IMR-90 (cell line): ENCODE results near the gene THUMPD2. TPM values are rescaled to one million over a fixed set of nuclear protein-coding genes. Genes with fewer than 3 reads are reported as not detected.

Source experiments
- ATAC-seq: fragments of 200-7000 bp; cut with Tn5 transposase; 2 replicates; pipeline ENCODE4 v1.9.1; 2020; ENCODE audit warnings: low read depth, mild to moderate bottlenecking, moderate library complexity
- BruUV-seq: library from RNA; stranded (reverse); fragments of 400-500 nt; replicated peaks from 2 replicates; lab custom pipeline; 2021; lab: Mats Ljungman, UMichigan
- CTCF ChIA-PET: fragments of 300-600 bp; formaldehyde crosslinking; extraction: SDS; loops from one replicate; lab custom pipeline; 2021; ENCODE audit warnings: antibody characterized with exemption; lab: Yijun Ruan, JAX
- POLR2A ChIA-PET: fragments of 300-600 bp; sonication (Branson Sonifier 250); formaldehyde crosslinking; loops from one replicate; lab custom pipeline; 2022; ENCODE audit warnings: antibody characterized with exemption; ENCODE audit not compliant: unreplicated experiment; lab: Charles Lee
- DNase-seq: peaks from one replicate; pipeline ENCODE4 v3.0.0; 2013
- H2AFZ ChIP-seq: replicated peaks from 2 replicates; pipeline ENCODE3; 2013; ENCODE audit warnings: low read length, mild to moderate bottlenecking; ENCODE audit not compliant: poor library complexity
- H2AK5ac ChIP-seq: 2 replicates; pipeline ENCODE4 v1.6.1; 2013; ENCODE audit warnings: low read depth, low read length, inconsistent platforms
- H2AK9ac ChIP-seq: replicated peaks from 2 replicates; pipeline ENCODE3; 2013; ENCODE audit warnings: mild to moderate bottlenecking, low read depth, low read length, moderate library complexity; ENCODE audit not compliant: poor library complexity
- H2BK120ac ChIP-seq: 2 replicates; pipeline ENCODE4 v1.6.1; 2013; ENCODE audit warnings: low read depth, low read length, inconsistent platforms
- H2BK15ac ChIP-seq: 3 replicates; pipeline ENCODE4 v1.6.1; 2013; ENCODE audit warnings: low read depth, low read length, inconsistent platforms
- H2BK20ac ChIP-seq: 2 replicates; pipeline ENCODE4 v1.6.1; 2013; ENCODE audit warnings: low read depth, mild to moderate bottlenecking, inconsistent platforms, low read length, moderate library complexity
- H2BK5ac ChIP-seq: 2 replicates; pipeline ENCODE4 v1.6.1; 2013; ENCODE audit warnings: mild to moderate bottlenecking, low read depth, low read length, inconsistent platforms; ENCODE audit not compliant: poor library complexity, severe bottlenecking
- H3K14ac ChIP-seq: replicated peaks from 2 replicates; pipeline ENCODE4 v1.6.1; 2013; ENCODE audit warnings: low read depth, low read length, inconsistent platforms
- H3K18ac ChIP-seq: 2 replicates; pipeline ENCODE4 v1.6.1; 2013; ENCODE audit warnings: low read depth, low read length, control low read depth
- H3K23ac ChIP-seq: 2 replicates; pipeline ENCODE4 v1.6.1; 2013; ENCODE audit warnings: low read depth, low read length, inconsistent platforms
- H3K27ac ChIP-seq: 2 replicates; pipeline ENCODE4 v1.5.1; 2013; ENCODE audit warnings: mild to moderate bottlenecking, control low read depth, low read length; ENCODE audit not compliant: insufficient read depth
- H3K27me3 ChIP-seq: 2 replicates; pipeline ENCODE4 v1.6.1; 2013; ENCODE audit warnings: low read length; ENCODE audit not compliant: control insufficient read depth, insufficient read depth
- H3K36me3 ChIP-seq: 2 replicates; pipeline ENCODE4 v1.6.1; 2013; ENCODE audit warnings: low read length, mixed read lengths; ENCODE audit not compliant: control insufficient read depth, insufficient read depth
- H3K4ac ChIP-seq: 2 replicates; pipeline ENCODE4 v1.6.1; 2013; ENCODE audit warnings: low read depth, low read length, inconsistent platforms
- H3K4me1 ChIP-seq: 2 replicates; pipeline ENCODE4 v1.6.1; 2013; ENCODE audit warnings: low read length, mixed read lengths; ENCODE audit not compliant: control insufficient read depth, insufficient read depth
- H3K4me2 ChIP-seq: 2 replicates; pipeline ENCODE4 v1.6.1; 2013; ENCODE audit warnings: low read depth, mild to moderate bottlenecking, control low read depth, low read length, moderate library complexity
- H3K4me3 ChIP-seq: 2 replicates; pipeline ENCODE4 v1.5.1; 2013; ENCODE audit warnings: low read depth, mild to moderate bottlenecking, control low read depth, low read length, moderate library complexity; ENCODE audit not compliant: insufficient read depth
- H3K56ac ChIP-seq: 2 replicates; pipeline ENCODE4 v1.6.1; 2013; ENCODE audit warnings: low read length, inconsistent platforms; ENCODE audit not compliant: insufficient read depth; ENCODE audit errors: extremely low read depth
- H3K79me1 ChIP-seq, 2 experiments: 2 replicates each; pipeline ENCODE4 v1.6.1; 2013; ENCODE audit warnings: low read length in 2 of 2, inconsistent platforms in 1 of 2, low read depth in 1 of 2
- H3K9ac ChIP-seq: 2 replicates; pipeline ENCODE4 v1.6.1; 2013; ENCODE audit warnings: low read depth, low read length, control low read depth
- H3K9me1 ChIP-seq: 2 replicates; pipeline ENCODE4 v1.6.1; 2013; ENCODE audit warnings: low read length, inconsistent platforms; ENCODE audit not compliant: insufficient read depth
- H3K9me3 ChIP-seq: 2 replicates; pipeline ENCODE4 v1.6.1; 2013; ENCODE audit warnings: low read length; ENCODE audit not compliant: control insufficient read depth, insufficient read depth
- H4K20me1 ChIP-seq: 2 replicates; pipeline ENCODE4 v1.6.1; 2013; ENCODE audit warnings: low read length, inconsistent platforms; ENCODE audit not compliant: insufficient read depth
- H4K5ac ChIP-seq: 2 replicates; pipeline ENCODE4 v1.6.1; 2013; ENCODE audit warnings: mild to moderate bottlenecking, low read depth, low read length, control low read depth
- H4K8ac ChIP-seq, 2 experiments: 2 replicates each; pipeline ENCODE4 v1.6.1; 2013; ENCODE audit warnings: low read depth in 2 of 2, low read length in 2 of 2, control low read depth in 1 of 2, inconsistent platforms in 1 of 2
- H4K91ac ChIP-seq: 2 replicates; pipeline ENCODE4 v1.6.1; 2013; ENCODE audit warnings: low read depth, low read length, inconsistent platforms; ENCODE audit not compliant: insufficient read depth
- BHLHE40 ChIP-seq: fragments of 150-350 bp; IDR thresholded peaks from 2 replicates; pipeline ENCODE4 v1.6.1; 2016; ENCODE audit warnings: mild to moderate bottlenecking, low read depth, low read length
- CEBPB ChIP-seq: IDR thresholded peaks from 2 replicates; pipeline ENCODE4 v1.6.1; 2012; ENCODE audit warnings: low read depth, low read length, improper control_type of control experiment
- CHD1 ChIP-seq: IDR thresholded peaks from 2 replicates; pipeline ENCODE4 v1.6.1; 2012; ENCODE audit warnings: low read depth, low read length, improper control_type of control experiment
- CTCF ChIP-seq: conservative IDR thresholded peaks from 2 replicates; pipeline ENCODE4 v1.5.1; 2012; ENCODE audit warnings: mild to moderate bottlenecking, low read depth, low read length, improper control_type of control experiment
- ELK1 ChIP-seq: fragments of 150-350 bp; IDR thresholded peaks from 2 replicates; pipeline ENCODE4 v1.6.1; 2016; ENCODE audit warnings: low read depth, mild to moderate bottlenecking, low read length, moderate library complexity, borderline replicate concordance
- FOS ChIP-seq: fragments of 150-350 bp; IDR thresholded peaks from 2 replicates; pipeline ENCODE4 v1.6.1; 2016; ENCODE audit warnings: low read depth, low read length
- MAFK ChIP-seq: IDR thresholded peaks from 2 replicates; pipeline ENCODE4 v1.6.1; 2012; ENCODE audit warnings: low read depth, low read length, improper control_type of control experiment
- MAZ ChIP-seq: IDR thresholded peaks from 2 replicates; pipeline ENCODE4 v1.6.1; 2012; ENCODE audit warnings: low read depth, mild to moderate bottlenecking, low read length, improper control_type of control experiment, moderate library complexity, borderline replicate concordance
- MXI1 ChIP-seq: IDR thresholded peaks from 2 replicates; pipeline ENCODE4 v1.6.1; 2012; ENCODE audit warnings: low read depth, mild to moderate bottlenecking, low read length, moderate library complexity, borderline replicate concordance
- NFE2L2 ChIP-seq: fragments of 150-350 bp; IDR thresholded peaks from 2 replicates; pipeline ENCODE4 v1.6.1; 2016; ENCODE audit warnings: low read depth, mild to moderate bottlenecking, low read length
- POLR2A ChIP-seq: IDR thresholded peaks from 2 replicates; pipeline ENCODE4 v1.6.1; 2012; ENCODE audit warnings: mild to moderate bottlenecking, low read depth, low read length
- RAD21 ChIP-seq: IDR thresholded peaks from 2 replicates; pipeline ENCODE4 v1.6.1; 2012; ENCODE audit warnings: low read length, improper control_type of control experiment
- RCOR1 ChIP-seq: IDR thresholded peaks from 2 replicates; pipeline ENCODE4 v1.6.1; 2012; ENCODE audit warnings: mild to moderate bottlenecking, low read length, improper control_type of control experiment; ENCODE audit not compliant: insufficient replicate concordance
- RFX5 ChIP-seq: IDR thresholded peaks from 2 replicates; pipeline ENCODE4 v1.8.0; 2012; ENCODE audit warnings: low read depth, mild to moderate bottlenecking, low read length, moderate library complexity
- SMC3 ChIP-seq: fragments of 150-350 bp; IDR thresholded peaks from 2 replicates; pipeline ENCODE4 v1.6.1; 2016; ENCODE audit warnings: low read depth, mild to moderate bottlenecking, antibody characterized with exemption, low read length, moderate library complexity
- WGBS, 2 experiments: methylation state at CpG; one replicate each; pipeline versions ENCODE4 v1.1.5 to v1.1.7; 2013; ENCODE audit warnings: missing lambda C conversion rate in 2 of 2; ENCODE audit not compliant: insufficient read length in 1 of 2; ENCODE audit errors: extremely low coverage in 2 of 2; 5-methylcytosine and 5-hydroxymethylcytosine counted together
- dilution Hi-C: fragments of 300-500 bp; cut with HindIII; formaldehyde crosslinking; loops from one replicate; pipeline ENCODE4 v1.14.3; 2018; ENCODE audit warnings: low sequenced_read_pairs; ENCODE audit not compliant: unreplicated experiment
- in situ Hi-C: fragments of 300-500 bp; cut with MboI; formaldehyde crosslinking; loops from 3 replicates; pipeline ENCODE4 v1.14.3; 2019; ENCODE audit warnings: low sequenced_read_pairs, inconsistent platforms, mixed read lengths
- intact Hi-C: fragments of 100-400 bp; cut with micrococcal nuclease; formaldehyde crosslinking; loops from 2 replicates; pipeline ENCODE4 v1.10.0; 2022
- polyA plus RNA-seq, 3 experiments: library from polyadenylated mRNA; depleted of rRNA; stranded (reverse); fragments of >200 nt; gene quantifications; 2 replicates each; pipeline ENCODE4 v1.2.3, GENCODE V29; 2012; ENCODE audit warnings: low replicate concordance in 1 of 3
- total RNA-seq: library from RNA; depleted of rRNA; stranded (reverse); fragments of >200 nt; gene quantifications from 2 replicates; pipeline ENCODE4 v1.2.3, GENCODE V29; 2012
- TF ChIP-seq, protein P1 (sequence below): fragments of 150-350 bp; IDR thresholded peaks from 2 replicates; pipeline ENCODE4 v1.6.1; 2017; ENCODE audit warnings: mild to moderate bottlenecking, antibody characterized with exemption, low read length, low read depth

Gene THUMPD2
- total and polyA plus RNA-seq, 2 of the 4 experiments (the other 2 are of a cell fraction) = 4.8 to 7.0 TPM

- Histone ChIP-seq H2AK5ac (peak overlapping the region; percentile 18; the same call in 1 of the 2 replicates), H3K36me3 (no peaks in the 10 kb centered on the region), H2AFZ (peak overlapping the region; percentile 40), H3K23ac (no peak overlapping the region), H3K18ac (no peak overlapping the region), H3K9ac (no peak overlapping the region), H3K27me3 (no peaks in the 10 kb centered on the region), H3K79me1 (peaks cover 6 to 13% of the 10 kb centered on the region in 2 experiments; a peak in 3 of 4 replicates), H2AK9ac (no peak overlapping the region), H3K9me1 (peaks cover 4% of the 10 kb centered on the region; the same call in 1 of the 2 replicates), H2BK120ac (no peak overlapping the region), H4K8ac (no peak overlapping the region), H3K9me3 (no peaks in the 10 kb centered on the region), H3K4me1 (peaks cover 6% of the 10 kb centered on the region), H3K4ac (no peak overlapping the region), H4K5ac (no peak overlapping the region), H2BK20ac (no peak overlapping the region), H3K4me2 (no peak overlapping the region), H2BK5ac (no peak overlapping the region), H3K4me3 (no peak overlapping the region), H3K14ac (no peak overlapping the region), H3K56ac (no peak overlapping the region), H3K27ac (no peak overlapping the region), H2BK15ac (peak overlapping the region; percentile 31; the same call in 1 of the 3 replicates), H4K20me1 (no peaks in the 10 kb centered on the region), H4K91ac (no peak overlapping the region)
- CTCF ChIA-PET = interaction anchor here (0.6 kb wide), 1 partner anchor 1654 kb away, joined by 4 read pairs; no protein-coding TSS in a partner anchor
- WGBS, 2 experiments = 100% methylated on average over 1 of the region's 2 CpGs; no CpG with 5 or more reads in 1 of the 2 experiments
- in situ Hi-C loops = no loop called here
- no peak for DNase-seq
- BruUV-seq = no TSS peak
- no peak for ATAC-seq
- TF ChIP-seq MAFK (no peak), RCOR1 (no peak), SMC3 (no peak), RAD21 (no peak), POLR2A (no peak), CTCF (no peak), BHLHE40 (no peak), MAZ (no peak), FOS (no peak), CHD1 (no peak), CEBPB (no peak), ELK1 (no peak), NFE2L2 (no peak), RFX5 (no peak), MXI1 (no peak)
- TF ChIP-seq, protein P1, sequence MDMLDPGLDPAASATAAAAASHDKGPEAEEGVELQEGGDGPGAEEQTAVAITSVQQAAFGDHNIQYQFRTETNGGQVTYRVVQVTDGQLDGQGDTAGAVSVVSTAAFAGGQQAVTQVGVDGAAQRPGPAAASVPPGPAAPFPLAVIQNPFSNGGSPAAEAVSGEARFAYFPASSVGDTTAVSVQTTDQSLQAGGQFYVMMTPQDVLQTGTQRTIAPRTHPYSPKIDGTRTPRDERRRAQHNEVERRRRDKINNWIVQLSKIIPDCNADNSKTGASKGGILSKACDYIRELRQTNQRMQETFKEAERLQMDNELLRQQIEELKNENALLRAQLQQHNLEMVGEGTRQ = no peak
- intact Hi-C loops = no loop called here
- POLR2A ChIA-PET = no interaction called here
- dilution Hi-C loops = no loop called here
These were observed 3.5 kb upstream of the THUMPD2 start for GRCh38 chr2:39782591-39782990.
